Measurements from ENCODE around the gene FES.

- TF ChIP-seq CTCF (IDR thresholded peaks at IDR 0.05) (no peak), POLR2A (IDR thresholded peaks at IDR 0.05) (no peak)
Observed at GRCh38 chr15:90851940-90852339, 32.4 kb upstream of the FES start.

All from tibial nerve (tissue), 3 donors.